Thyroid gland (tissue), 4 donors: ENCODE data around the gene UBXN10. TPM values are rescaled to one million over a fixed set of nuclear protein-coding genes. Genes with fewer than 3 reads are reported as not detected.

ENCODE experiments used
- DNase-seq, 2 donors: peaks; one replicate each; pipeline ENCODE4 v3.0.0-alpha.2; 2019
- H3K27ac ChIP-seq, 3 donors: fragments of 200-600 bp; sonication (generic); 1 replicate in 2 of 3; 2 replicates in 1 of 3; pipeline ENCODE4 v1.5.1; 2016 to 2019; ENCODE audit warnings: mild to moderate bottlenecking in 1 of 3, moderate library complexity in 1 of 3
- H3K27me3 ChIP-seq: fragments of 200-600 bp; sonication (generic); one replicate; pipeline ENCODE4 v1.5.1; 2019
- H3K36me3 ChIP-seq, 2 donors: fragments of 200-600 bp; sonication (generic); one replicate each; pipeline ENCODE4 v1.5.1; 2016 to 2019
- H3K4me1 ChIP-seq, 2 donors: fragments of 200-600 bp; sonication (generic); one replicate each; pipeline ENCODE4 v1.5.1; 2017 to 2019
- H3K4me3 ChIP-seq, 3 donors: fragments of 200-600 bp; sonication (generic); replicated peaks in 1 of 3; 1 replicate in 2 of 3; 2 replicates in 1 of 3; pipeline ENCODE4 v1.5.1; 2016; ENCODE audit warnings: mild to moderate bottlenecking in 1 of 3
- H3K9me3 ChIP-seq: fragments of 200-600 bp; sonication (generic); one replicate; pipeline ENCODE4 v1.5.1; 2017
- CTCF ChIP-seq, 6 experiments: fragments of 200-600 bp in 3 of 6; fragments of 450-650 bp in 3 of 6; sonication (generic) in 3 of 6; IDR thresholded peaks; one replicate each; pipeline ENCODE4 v1.5.1; 2016 to 2019; ENCODE audit warnings: antibody characterized with exemption in 6 of 6, mild to moderate bottlenecking in 2 of 6, inconsistent platforms in 1 of 6, moderate library complexity in 1 of 6
- POLR2A ChIP-seq, 2 donors: fragments of 450-650 bp; IDR thresholded peaks; one replicate each; pipeline ENCODE4 v1.6.1; 2017; ENCODE audit warnings: antibody characterized with exemption in 2 of 2, mild to moderate bottlenecking in 2 of 2, moderate library complexity in 1 of 2
- WGBS, 2 donors: methylation state at CpG; one replicate each; pipeline ENCODE4 v1.1.5; 2017; 5-methylcytosine and 5-hydroxymethylcytosine counted together
- intact Hi-C: fragments of 100-400 bp; cut with DNase I; formaldehyde crosslinking; loops from one replicate; pipeline ENCODE4 v1.15.1; 2023
- total RNA-seq, 4 donors: library from RNA; depleted of rRNA; stranded (reverse); fragments of >200 nt; gene quantifications; one replicate each; pipeline ENCODE4 v1.2.3, GENCODE V29; 2016

The UBXN10 gene
- total RNA-seq, 4 donors from 2014 or later: 4.8 to 10.9 (median 6.4) TPM

- TF ChIP-seq POLR2A (IDR thresholded peaks at IDR 0.05): no peak
- TF ChIP-seq CTCF (IDR thresholded peaks at IDR 0.05): no peak
- 96 to 98% methylated on average over 2 of the region's 2 CpGs for WGBS, 2 donors
- Histone ChIP-seq H3K36me3 (no peaks in the 10 kb centered on the region), H3K4me3 (no peak overlapping the region), H3K4me1 (peaks cover 13 to 15% of the 10 kb centered on the region in 2 donors), H3K9me3 (no peaks in the 10 kb centered on the region), H3K27me3 (no peaks in the 10 kb centered on the region), H3K27ac (no peak overlapping the region)
- intact Hi-C loops: no loop called here
- no peak for DNase-seq
Measured at GRCh38 chr1:20223106-20223505, 37.2 kb downstream of the UBXN10 start.

- DNase-seq: peak; percentile 66 to 69
- Histone ChIP-seq H3K4me3 (no peak overlapping the region), H3K27ac (peak overlapping the region in 2 of 3 donors; percentile 9 to 13), H3K27me3 (no peaks in the 10 kb centered on the region), H3K9me3 (no peaks in the 10 kb centered on the region), H3K36me3 (no peaks in the 10 kb centered on the region), H3K4me1 (peaks cover 15 to 21% of the 10 kb centered on the region in 2 donors)
- TF ChIP-seq CTCF (IDR thresholded peaks at IDR 0.05) (no peak), POLR2A (IDR thresholded peaks at IDR 0.05) (no peak)
- WGBS, 2 donors: 22 to 27% methylated on average over 17 to 18 of the region's 18 CpGs
- intact Hi-C loops: no loop called here
Measured at GRCh38 chr1:20223551-20224419, 37.9 kb downstream of the UBXN10 start.

- intact Hi-C loops: no loop called here
- TF ChIP-seq POLR2A (IDR thresholded peaks at IDR 0.05): no peak
- no peak for TF ChIP-seq CTCF (IDR thresholded peaks at IDR 0.05)
Measured at GRCh38 chr1:20224546-20224945, 38.6 kb downstream of the UBXN10 start.

GRCh38 chr1:20227704-20228103 is 41.8 kb downstream of the UBXN10 start:
- Histone ChIP-seq H3K9me3 (no peaks in the 10 kb centered on the region), H3K36me3 (no peaks in the 10 kb centered on the region), H3K27ac (peak overlapping the region in 1 of 3 donors; percentile 34), H3K4me3 (no peak overlapping the region), H3K4me1 (peaks cover 22 to 31% of the 10 kb centered on the region in 2 donors), H3K27me3 (no peaks in the 10 kb centered on the region)
- 41 to 45% methylated on average over 4 of the region's 4 CpGs for WGBS, 2 donors
- peak; percentile 48 to 51 for DNase-seq
- no peak for TF ChIP-seq POLR2A (IDR thresholded peaks at IDR 0.05)
- peak in 3 of 6 experiments; percentile 13 to 23 (median 15) for TF ChIP-seq CTCF (IDR thresholded peaks at IDR 0.05)
- intact Hi-C loops: no loop called here

More at GRCh38 chr1:20224546-20224945, 38.6 kb downstream of the UBXN10 start:
- H3K36me3 ChIP-seq: no peaks in the 10 kb centered on the region
- H3K27me3 ChIP-seq: no peaks in the 10 kb centered on the region
- no peak overlapping the region for H3K27ac ChIP-seq
- WGBS, 2 donors: 24 to 25% methylated on average over 3 of the region's 3 CpGs
- H3K4me3 ChIP-seq: no peak overlapping the region
- peak; percentile 17 to 41 for DNase-seq
- no peaks in the 10 kb centered on the region for H3K9me3 ChIP-seq
- peaks cover 21 to 29% of the 10 kb centered on the region in 2 donors for H3K4me1 ChIP-seq

- intact Hi-C loops: no loop called here
- 72 to 81% methylated on average over 11 of the region's 11 CpGs for WGBS, 2 donors
- H3K27me3 ChIP-seq: no peaks in the 10 kb centered on the region
Measured at GRCh38 chr1:20228314-20228825, 42.5 kb downstream of the UBXN10 start.

More at GRCh38 chr1:20228314-20228825, 42.5 kb downstream of the UBXN10 start:
- TF ChIP-seq CTCF (IDR thresholded peaks at IDR 0.05): no peak
- no peak for TF ChIP-seq POLR2A (IDR thresholded peaks at IDR 0.05)
- Histone ChIP-seq H3K4me3 (no peak overlapping the region), H3K36me3 (no peaks in the 10 kb centered on the region), H3K27ac (peak overlapping the region in 1 of 3 donors; percentile 34), H3K4me1 (peaks cover 22 to 31% of the 10 kb centered on the region in 2 donors), H3K9me3 (no peaks in the 10 kb centered on the region)
- no peak for DNase-seq
